Islet precursor cell (in vitro differentiated cells): ENCODE data around the gene TAOK3.
"Not testable (repeated sequence)": the region's sequence is repeated elsewhere in the genome, so short reads cannot be mapped to it uniquely, and the experiment has no call there.

ENCODE experiments used
- DNase-seq: peaks from one replicate; pipeline ENCODE4 v3.0.0-alpha.2; 2018

Gene TAOK3

DNA sequence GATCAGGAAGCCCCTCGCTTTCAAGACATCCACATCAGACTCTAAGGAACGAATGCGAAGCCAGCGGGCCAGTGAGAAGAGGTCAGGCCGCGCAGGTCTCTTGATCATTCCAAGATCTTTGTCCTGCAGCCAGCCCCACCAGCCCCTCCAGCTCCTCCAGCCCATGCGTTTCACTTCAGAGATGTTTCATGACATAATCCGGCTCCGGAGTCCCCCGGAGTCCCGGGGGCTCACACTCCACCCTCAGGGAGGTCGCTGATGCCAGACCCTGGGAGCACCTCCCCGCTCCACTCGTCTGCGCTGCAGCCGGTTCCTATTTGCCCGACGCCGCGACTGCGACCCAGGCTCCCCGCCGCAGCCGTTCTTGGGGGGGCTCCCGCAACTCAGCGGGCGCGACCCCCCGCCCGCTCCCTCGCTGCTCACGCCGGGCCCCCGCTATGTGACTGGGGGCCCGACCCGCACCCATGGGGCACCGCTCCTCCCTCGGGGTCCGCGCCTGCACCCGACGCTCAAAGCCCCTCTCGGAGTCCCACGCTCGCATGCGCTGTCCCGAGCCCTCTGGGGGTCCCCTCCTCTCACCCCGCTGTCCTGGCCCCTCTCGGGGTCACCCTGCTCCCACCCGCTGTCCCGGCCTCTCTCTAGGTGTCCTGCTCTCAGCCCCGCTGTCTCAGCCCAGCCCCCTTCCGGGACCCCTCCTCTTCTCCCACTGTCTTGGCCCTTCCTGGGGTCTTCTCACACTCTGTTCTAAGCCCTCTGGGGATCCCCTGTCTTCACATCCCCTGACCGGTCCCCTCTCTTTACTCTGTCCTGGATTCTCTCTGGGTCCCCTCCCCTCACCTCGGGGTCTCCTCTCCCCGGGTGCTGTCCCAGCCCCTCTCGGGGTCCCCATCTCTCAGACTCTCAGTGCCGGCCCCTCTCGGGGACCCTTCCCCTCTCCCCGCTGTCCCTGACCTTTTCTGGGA, 1.1 kb downstream of the TAOK3 start:
- DNase-seq = peak; percentile 68

GRCh38 chr12:118370601-118371000, 2.1 kb downstream of the TAOK3 start:
- DNase-seq = no peak

- DNase-seq = no peak
These were observed 3.9 kb downstream of the TAOK3 start for GRCh38 chr12:118368821-118369220.

- DNase-seq = no peak
These were observed 10.8 kb downstream of the TAOK3 start for GRCh38 chr12:118361889-118362288.

DNA sequence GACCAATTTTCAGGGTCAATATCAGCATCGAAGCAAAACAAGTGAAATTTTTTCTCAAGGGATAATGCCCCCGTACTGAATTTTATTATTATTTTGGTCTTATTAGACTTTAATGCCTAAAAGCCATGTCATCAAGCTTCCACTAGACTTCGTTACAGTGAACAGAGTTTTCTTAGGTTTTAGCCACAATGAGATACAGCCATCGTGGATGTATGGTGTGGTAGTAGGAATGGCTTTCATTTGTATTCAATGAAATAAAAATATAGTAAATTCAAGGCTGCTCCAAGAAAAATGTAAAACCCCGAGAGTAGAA, 11.7 kb downstream of the TAOK3 start:
- DNase-seq = no peak

DNA sequence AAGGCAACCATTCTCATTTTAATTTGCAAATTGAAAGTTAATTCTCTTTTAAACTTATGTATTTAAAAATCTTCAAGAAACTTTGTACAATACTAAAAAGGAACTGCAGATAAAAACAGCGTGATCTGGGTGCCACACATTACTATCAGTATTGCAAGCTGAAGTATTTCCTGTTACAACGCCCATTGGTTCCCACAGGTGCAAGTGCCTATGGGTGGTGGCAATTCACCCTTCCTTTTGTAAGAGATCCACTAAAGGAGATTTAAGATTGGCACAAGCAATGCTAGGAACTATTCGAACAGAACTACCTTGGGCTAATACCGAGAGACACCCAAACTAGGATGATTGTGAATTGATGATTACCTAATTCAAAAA, 13.2 kb downstream of the TAOK3 start:
- DNase-seq = no peak

GRCh38 chr12:118358612-118359540, 13.8 kb downstream of the TAOK3 start:
- no peak for DNase-seq

- no peak for DNase-seq
These were observed 14.7 kb downstream of the TAOK3 start for GRCh38 chr12:118358008-118358359.

DNA sequence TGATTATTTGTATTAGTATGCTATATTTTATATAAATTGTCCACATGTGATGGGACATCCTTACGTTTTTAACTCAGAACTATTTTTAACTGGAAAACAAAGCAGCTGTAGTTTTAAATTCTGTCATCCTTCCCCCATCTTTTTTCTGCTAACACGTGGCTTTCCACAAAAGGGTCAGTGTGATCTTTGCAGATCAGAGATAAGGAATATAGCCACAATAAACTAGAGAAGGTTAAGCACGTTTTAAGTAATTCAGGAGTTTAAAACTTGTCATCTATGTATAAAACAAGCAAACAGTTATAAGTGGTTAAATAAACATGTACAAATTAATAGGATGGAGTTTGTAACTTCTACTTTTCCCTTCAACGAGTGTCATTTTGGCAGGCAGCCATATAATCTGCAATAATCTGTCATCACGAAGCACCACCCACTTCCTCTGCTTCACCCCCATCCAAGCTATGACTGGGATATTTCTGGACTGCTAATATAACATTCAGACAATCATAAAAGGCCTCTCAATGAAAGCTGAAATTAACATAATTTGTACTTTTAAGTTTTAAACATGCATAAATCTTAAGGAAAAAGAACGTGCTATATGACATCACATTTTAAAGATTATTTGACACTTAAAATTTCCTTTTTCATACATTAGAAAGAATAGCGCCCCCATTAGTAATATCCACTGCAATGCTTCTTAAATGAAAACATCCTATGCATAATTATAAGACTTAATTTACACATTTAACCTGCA, 15.3 kb downstream of the TAOK3 start:
- DNase-seq = no peak

GRCh38 chr12:118356809-118357256, 15.9 kb downstream of the TAOK3 start:
- DNase-seq = no peak

DNA sequence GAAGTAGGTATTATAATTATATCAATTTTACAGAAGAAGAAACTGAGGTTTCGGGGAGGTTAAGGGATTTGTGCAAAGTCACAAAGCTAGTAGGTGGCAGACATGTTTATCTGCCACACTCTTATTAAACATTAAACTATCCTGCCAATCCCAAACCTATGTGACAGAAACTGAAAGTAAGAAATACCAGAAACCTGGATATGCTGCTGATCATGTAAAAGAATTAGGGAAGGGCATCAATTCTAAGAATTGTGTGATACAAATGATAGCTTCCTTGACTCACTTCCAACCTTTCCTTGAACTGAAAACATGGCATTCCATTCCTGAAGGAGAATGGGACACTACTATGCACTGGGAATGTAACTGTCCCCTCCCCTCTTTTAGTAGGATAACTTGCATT, 16.9 kb downstream of the TAOK3 start:
- DNase-seq = no peak

- no peak for DNase-seq
These were observed 17.8 kb downstream of the TAOK3 start for GRCh38 chr12:118354903-118355302.

DNA sequence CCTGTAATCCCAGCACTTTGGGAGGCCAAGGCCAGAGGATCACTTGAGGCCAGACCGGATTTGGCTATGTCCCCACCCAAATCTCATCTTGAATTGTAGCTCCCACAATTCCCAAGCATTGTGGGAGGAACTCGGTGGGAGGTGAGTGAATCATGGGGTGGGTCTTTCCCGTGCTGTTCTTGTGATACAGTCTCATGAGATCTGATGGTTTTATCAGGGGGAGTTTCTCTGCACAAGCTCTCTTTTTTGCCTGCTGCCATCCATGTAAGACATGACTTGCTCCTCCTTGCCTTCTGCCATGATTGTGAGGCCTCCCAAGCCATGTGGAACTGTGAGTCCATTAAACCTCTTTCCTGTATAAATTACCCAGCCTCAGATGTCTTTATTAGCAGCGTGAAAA, 18.2 kb downstream of the TAOK3 start:
- not testable (repeated sequence) for DNase-seq

DNA sequence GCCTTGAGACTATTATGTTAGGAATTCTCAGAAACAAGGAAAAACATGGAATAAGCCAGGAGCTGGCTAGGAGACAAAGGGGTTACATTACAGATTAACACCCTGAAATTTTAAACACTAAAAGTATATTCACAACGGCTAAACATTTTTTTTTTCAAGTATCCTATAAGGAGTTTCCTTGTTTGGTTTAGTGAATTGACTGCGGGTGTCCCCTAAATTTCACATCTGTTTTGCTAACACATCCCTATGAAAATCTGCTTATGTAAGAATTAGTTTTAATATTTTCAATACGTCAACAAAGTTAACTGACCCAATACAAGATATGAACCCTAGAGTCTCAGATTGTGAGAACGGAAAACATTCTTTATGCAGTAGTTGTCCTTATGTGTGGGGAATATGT, 19.0 kb downstream of the TAOK3 start:
- DNase-seq = no peak

DNA sequence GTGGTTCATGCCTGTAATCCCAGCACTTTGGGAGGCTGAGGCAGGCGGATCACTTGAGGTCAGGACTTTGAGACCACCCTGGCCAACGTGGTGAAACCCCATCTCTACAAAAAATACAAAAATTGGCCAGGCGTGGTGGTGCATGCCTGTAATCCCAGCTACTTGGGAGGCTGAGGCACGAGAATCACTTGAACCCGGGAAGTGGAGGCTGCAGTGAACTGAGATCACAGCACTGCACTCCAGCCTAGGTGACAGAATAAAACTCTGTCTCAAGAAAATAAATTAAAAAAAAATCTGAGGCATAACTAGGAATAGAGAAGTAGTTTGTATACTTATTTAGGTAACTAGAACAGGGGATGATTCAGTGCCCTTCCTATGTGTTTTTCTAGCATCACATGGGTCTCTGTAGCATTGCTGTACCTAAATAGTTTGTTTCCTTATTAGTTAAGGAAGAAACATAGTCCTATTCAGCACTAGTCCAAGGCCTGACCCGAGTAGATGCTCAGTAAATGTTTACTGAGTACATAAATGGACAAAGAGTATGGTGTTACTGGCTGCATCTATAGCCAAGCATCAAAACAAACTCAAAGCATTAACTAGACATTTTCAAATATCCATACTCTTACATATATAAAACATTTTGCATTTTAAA, 21.7 kb downstream of the TAOK3 start:
- no peak for DNase-seq

DNA sequence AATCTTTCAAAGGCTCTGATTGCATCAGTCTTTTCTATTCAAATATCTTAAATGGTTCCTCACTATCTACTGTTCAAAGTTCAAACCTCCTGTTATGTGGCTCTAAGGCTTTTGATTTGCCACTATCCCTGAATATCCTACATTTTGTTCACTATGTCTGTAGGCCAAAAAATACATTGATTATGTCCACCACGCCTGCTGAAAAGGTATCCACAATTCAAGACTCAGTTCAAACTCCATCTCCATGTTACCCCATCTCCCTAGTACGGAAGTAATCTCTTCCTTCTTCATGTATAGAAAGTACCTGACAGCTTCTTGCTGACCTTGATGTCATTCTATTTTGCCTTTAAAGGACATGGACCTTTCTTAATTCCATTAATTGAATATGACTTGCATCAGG, 24.8 kb downstream of the TAOK3 start:
- no peak for DNase-seq

GRCh38 chr12:118346895-118347294, 25.8 kb downstream of the TAOK3 start:
- DNase-seq = no peak

DNA sequence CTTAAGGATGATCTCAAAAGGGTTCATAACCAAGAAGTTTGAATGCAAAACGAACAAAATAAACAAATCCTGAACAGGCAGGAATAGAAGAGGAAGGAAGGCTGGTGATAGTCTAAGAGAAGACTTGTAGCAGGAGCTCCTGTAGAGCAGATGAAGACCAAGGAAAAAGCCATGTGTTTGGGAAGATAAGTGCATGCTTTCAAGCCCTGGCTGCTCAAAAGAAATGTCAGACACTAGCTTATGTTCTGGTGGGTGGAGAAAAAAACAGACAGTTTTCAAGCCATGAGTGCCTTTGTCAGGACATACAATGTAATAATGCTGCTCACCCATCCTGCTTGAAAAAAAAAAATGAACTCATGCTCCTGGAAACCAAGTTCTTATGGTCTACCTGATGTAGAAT, 27.4 kb downstream of the TAOK3 start:
- DNase-seq = no peak

DNA sequence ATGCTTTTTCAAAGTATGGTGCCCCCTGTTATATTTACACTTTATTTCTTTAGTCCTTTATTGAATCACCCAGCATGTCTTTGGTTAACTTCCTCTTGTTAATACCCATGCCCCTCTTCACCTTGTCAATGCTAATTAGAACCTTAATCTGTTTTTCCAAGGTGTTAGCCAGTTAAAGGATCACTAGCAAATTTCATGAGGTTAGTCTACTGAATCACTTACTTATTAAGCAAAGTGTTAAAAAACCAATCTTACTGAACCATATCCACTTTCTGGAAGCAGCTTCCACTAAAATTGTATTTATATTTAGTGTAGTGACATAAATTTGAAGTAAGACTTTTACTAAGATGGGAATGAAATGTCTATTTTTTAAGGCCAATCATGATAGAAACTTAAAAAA, 27.9 kb downstream of the TAOK3 start:
- DNase-seq = no peak

- DNase-seq = no peak
These were observed 30.6 kb downstream of the TAOK3 start for GRCh38 chr12:118342090-118342489.

- DNase-seq = no peak
These were observed 35.4 kb downstream of the TAOK3 start for GRCh38 chr12:118337194-118337838.

GRCh38 chr12:118336123-118336522, 36.6 kb downstream of the TAOK3 start:
- DNase-seq = no peak
